SIG-M5 (cell line): ENCODE data around the gene DCST1.

Source experiments
- DNase-seq: peaks from one replicate; lab custom pipeline; 2025; lab: John Stamatoyannopoulos, UW

DCST1 gene

DNA sequence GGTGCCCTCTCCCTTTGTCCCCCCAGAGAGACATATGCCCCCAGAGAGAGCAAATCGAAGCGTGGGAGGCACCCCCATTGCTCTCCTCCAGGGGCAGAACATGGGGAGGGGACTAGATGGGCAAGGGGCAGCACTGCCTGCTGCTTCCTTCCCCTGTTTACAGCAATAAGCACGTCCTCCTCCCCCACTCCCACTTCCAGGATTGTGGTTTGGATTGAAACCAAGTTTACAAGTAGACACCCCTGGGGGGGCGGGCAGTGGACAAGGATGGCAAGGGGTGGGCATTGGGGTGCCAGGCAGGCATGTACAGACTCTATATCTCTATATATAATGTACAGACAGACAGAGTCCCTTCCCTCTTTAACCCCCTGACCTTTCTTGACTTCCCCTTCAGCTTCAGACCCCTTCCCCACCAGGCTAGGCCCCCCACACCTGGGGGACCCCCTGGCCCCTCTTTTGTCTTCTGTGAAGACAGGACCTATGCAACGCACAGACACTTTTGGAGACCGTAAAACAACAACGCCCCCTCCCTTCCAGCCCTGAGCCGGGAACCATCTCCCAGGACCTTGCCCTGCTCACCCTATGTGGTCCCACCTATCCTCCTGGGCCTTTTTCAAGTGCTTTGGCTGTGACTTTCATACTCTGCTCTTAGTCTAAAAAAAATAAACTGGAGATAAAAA lies 53.4 kb downstream of the DCST1 start:
- no peak for DNase-seq

GRCh38 chr1:155091071-155092051 lies 57.7 kb downstream of the DCST1 start:
- DNase-seq, result no peak

DNA sequence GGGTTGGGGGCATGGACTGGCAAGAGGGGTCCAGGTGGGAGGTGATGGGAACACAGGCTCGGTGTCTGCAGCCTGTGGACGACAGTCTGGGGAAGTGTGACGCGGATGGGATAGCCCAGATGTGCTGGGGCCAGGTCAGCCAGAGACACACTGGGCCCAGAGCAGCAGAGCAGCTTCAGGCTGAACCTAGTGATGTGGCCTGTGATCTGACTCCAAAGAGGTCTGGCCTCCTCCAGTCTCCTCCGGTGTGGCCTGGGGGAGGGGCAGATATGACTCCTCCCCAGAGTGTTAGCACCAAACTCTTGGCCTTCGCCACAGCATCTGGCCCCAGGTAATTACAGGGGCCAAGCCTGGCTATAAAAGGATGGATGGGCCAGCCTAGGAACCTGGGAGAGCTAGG lies 58.5 kb downstream of the DCST1 start:
- no peak for DNase-seq

- no peak for DNase-seq
These were observed 59.0 kb downstream of the DCST1 start for GRCh38 chr1:155092641-155093040.

DNA sequence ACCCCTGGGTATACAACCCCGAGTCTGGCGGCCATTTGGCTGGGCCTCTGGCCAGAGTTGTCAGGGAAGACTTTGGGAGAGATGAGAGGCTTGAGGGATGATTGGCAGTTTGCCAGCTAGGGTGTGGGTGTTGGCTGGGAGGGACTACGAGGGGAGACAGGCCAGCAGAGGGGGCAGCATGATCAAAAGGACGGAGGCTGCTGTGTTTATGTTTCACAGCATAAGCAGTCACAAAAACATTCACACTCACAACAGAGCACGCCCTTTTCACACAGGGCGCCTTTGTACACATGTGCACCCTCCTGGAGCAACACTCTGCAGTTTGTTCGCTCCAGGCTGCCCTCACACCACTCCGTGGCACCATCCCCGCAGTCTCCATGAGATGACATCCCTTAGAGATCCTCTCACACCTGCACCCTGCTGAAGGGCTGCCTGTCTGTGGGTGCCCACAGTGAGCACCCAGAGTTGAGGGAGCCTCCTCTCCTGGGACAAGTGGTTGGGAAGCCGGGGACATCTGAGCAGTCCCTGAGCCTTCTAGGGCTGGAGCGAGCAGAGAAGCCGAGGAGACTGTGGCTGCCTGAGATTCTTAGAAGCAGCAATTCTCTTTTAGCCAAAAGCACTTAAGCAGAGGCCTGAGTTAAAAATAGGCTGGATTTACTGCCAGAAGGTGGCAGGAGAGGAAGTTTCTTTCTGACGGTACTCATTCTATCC lies 60.4 kb downstream of the DCST1 start:
- no peak for DNase-seq

DNA sequence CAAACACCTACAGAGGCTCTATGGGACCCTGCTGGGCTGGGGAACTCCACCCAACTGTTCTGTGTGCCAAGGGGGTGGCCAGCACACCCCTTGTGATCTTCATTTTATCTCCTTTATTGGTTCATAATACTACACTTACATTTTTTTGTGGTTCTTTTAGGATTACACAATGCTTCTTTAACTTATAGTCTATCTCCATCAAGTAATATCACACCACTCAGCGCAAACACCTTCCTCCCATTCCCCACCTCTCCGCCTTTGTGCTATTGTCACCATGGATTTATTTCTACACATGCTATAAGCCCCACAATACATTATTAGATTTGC lies 61.0 kb downstream of the DCST1 start:
- DNase-seq, result no peak

GRCh38 chr1:155099331-155099730 lies 65.7 kb downstream of the DCST1 start:
- DNase-seq, result no peak
